ENCODE data around the gene NRG3. TPM values are rescaled to one million over a fixed set of nuclear protein-coding genes. Genes with fewer than 3 reads are reported as not detected.
"Not testable (repeated sequence)": the region's sequence is repeated elsewhere in the genome, so short reads cannot be mapped to it uniquely, and the experiment has no call there.

The NRG3 gene
- total and polyA plus RNA-seq, 2 of the 4 experiments (the other 2 are of a cell fraction) = not detected

- H3K9me3 ChIP-seq (ENCODE audit: control insufficient read depth, insufficient read depth, low read length); H3K79me1 ChIP-seq (ENCODE audit: low read depth in 1 of 2, low read length in 2 of 2); H4K5ac ChIP-seq (ENCODE audit: low read depth, low read length); H3K56ac ChIP-seq (ENCODE audit: extremely low read depth, insufficient read depth, low read length); H2BK20ac ChIP-seq (ENCODE audit: low read depth, low read length); H3K14ac ChIP-seq (replicated peaks; ENCODE audit: low read depth, low read length); POLR2A ChIA-PET (ENCODE audit: unreplicated experiment); H4K8ac ChIP-seq (ENCODE audit: low read depth in 2 of 2, low read length in 2 of 2); ATAC-seq (ENCODE audit: low read depth); H2BK120ac ChIP-seq (ENCODE audit: low read depth, low read length); H3K4me1 ChIP-seq (ENCODE audit: control insufficient read depth, insufficient read depth, low read length); H3K36me3 ChIP-seq (ENCODE audit: control insufficient read depth, insufficient read depth, low read length); H2BK5ac ChIP-seq (ENCODE audit: low read depth, low read length, poor library complexity, severe bottlenecking); H2BK15ac ChIP-seq (ENCODE audit: low read depth, low read length); BruUV-seq (replicated peaks); H2AFZ ChIP-seq (replicated peaks; ENCODE audit: low read length, poor library complexity); H3K27ac ChIP-seq (ENCODE audit: insufficient read depth, low read length); H3K4ac ChIP-seq (ENCODE audit: low read depth, low read length); H4K91ac ChIP-seq (ENCODE audit: insufficient read depth, low read depth, low read length); H4K20me1 ChIP-seq (ENCODE audit: insufficient read depth, low read length); H3K9me1 ChIP-seq (ENCODE audit: insufficient read depth, low read length); H3K23ac ChIP-seq (ENCODE audit: low read depth, low read length); H2AK5ac ChIP-seq (ENCODE audit: low read depth, low read length); dilution Hi-C loops (cut with HindIII; ENCODE audit: low sequenced_read_pairs, unreplicated experiment); DNase-seq; H3K18ac ChIP-seq (ENCODE audit: low read depth, low read length); H3K27me3 ChIP-seq (ENCODE audit: control insufficient read depth, insufficient read depth, low read length); H3K9ac ChIP-seq (ENCODE audit: low read depth, low read length); H3K4me3 ChIP-seq (ENCODE audit: insufficient read depth, low read depth, low read length); in situ Hi-C loops (cut with MboI; ENCODE audit: low sequenced_read_pairs); intact Hi-C loops (cut with micrococcal nuclease); H3K4me2 ChIP-seq (ENCODE audit: low read depth, low read length); H2AK9ac ChIP-seq (replicated peaks; ENCODE audit: low read depth, low read length, poor library complexity): not testable (repeated sequence)
- CTCF ChIA-PET = interaction anchor here (0.5 kb wide), 1 partner anchor 52 kb away, joined by 3 read pairs; no protein-coding TSS in a partner anchor
- no CpG with 5 or more reads among the region's 6 CpGs for WGBS, 2 experiments (ENCODE audit: extremely low coverage in 2 of 2, insufficient read length in 1 of 2)
Observed at GRCh38 chr10:82678451-82678850, 803.5 kb downstream of the NRG3 start.

All from IMR-90 (cell line).